ENCODE results near the gene GMCL1.

- no peak for TF ChIP-seq CREB1 (IDR thresholded peaks at IDR 0.05; ENCODE audit: low read depth)
- no peak for TF ChIP-seq REST (IDR thresholded peaks at IDR 0.05; ENCODE audit: low read depth)
Measured at GRCh38 chr2:69805887-69806286, 23.6 kb upstream of the GMCL1 start.
